H1 (cell line): ENCODE results near the gene RBM41. TPM values are rescaled to one million over a fixed set of nuclear protein-coding genes. Genes with fewer than 3 reads are reported as not detected.

Experiments used
- CHD7 ChIP-seq: fragments of 300-600 bp; sonication (generic); IDR thresholded peaks from 2 replicates; pipeline ENCODE4 v1.7.1; 2012; ENCODE audit warnings: low read length, moderate library complexity, mild to moderate bottlenecking, inconsistent platforms; ENCODE audit not compliant: insufficient replicate concordance
- E2F6 ChIP-seq: IDR thresholded peaks from 2 replicates; pipeline ENCODE4 v1.6.1; 2012; ENCODE audit warnings: inconsistent platforms
- GTF2F1 ChIP-seq: IDR thresholded peaks from 2 replicates; pipeline ENCODE4 v1.6.1; 2012; ENCODE audit warnings: low read depth, low read length, improper control_type of control experiment, borderline replicate concordance
- HDAC6 ChIP-seq: IDR thresholded peaks from one replicate; pipeline ENCODE4 v1.7.1; 2012; ENCODE audit warnings: low read depth, mild to moderate bottlenecking, inconsistent platforms, low read length, moderate library complexity
- TBP ChIP-seq: IDR thresholded peaks from 2 replicates; pipeline ENCODE4 v1.6.1; 2011; ENCODE audit warnings: low read depth, low read length, improper control_type of control experiment
- USF2 ChIP-seq: IDR thresholded peaks from 2 replicates; pipeline ENCODE4 v1.6.1; 2011; ENCODE audit warnings: low read length, improper control_type of control experiment
- YY1 ChIP-seq: IDR thresholded peaks from 2 replicates; pipeline ENCODE4 v1.6.1; 2011; ENCODE audit warnings: low read depth, mild to moderate bottlenecking, low read length
- polyA plus RNA-seq, 7 experiments: library from polyadenylated mRNA; depleted of rRNA in 3 of 7; stranded (reverse) in 5 of 7; unstranded in 2 of 7; fragments of >200 nt in 5 of 7; fragments of 200-250 nt in 2 of 7; gene quantifications; 1 replicate in 5 of 7; 2 replicates in 1 of 7; 4 replicates in 1 of 7; pipeline versions ENCODE4 v1.2.1 to v1.2.3, GENCODE V29; 2011 to 2013; ENCODE audit warnings: missing spikeins in 2 of 7, mixed read lengths in 2 of 7
- total RNA-seq: library from RNA; stranded (reverse); fragmentation: NEBNext Ultra II Directional; extraction: Animal tissue kit (Norgen Biotek cat#: 25700); gene quantifications from 2 replicates; pipeline ENCODE4 v1.2.1, GENCODE V29; 2021

RBM41 gene
- total and polyA plus RNA-seq, 2 of the 8 experiments (the other 6 are each of a cell fraction or from before 2014, with no cell fraction given), result 2.6 to 26.4 TPM

GRCh38 chrX:107119283-107119682, 661 bp upstream of the RBM41 start (continued):
- TF ChIP-seq USF2 (no peak), YY1 (no peak), HDAC6 (no peak), GTF2F1 (no peak), TBP (no peak), CHD7 (no peak), E2F6 (no peak)
